ENCODE results near the gene GPBAR1.
A peak's percentile ranks its signal among the peaks of the same experiment; 100 is the strongest.
"Not testable (repeated sequence)": the region's sequence is repeated elsewhere in the genome, so short reads cannot be mapped to it uniquely, and the experiment has no call there.

GPBAR1 gene

DNA sequence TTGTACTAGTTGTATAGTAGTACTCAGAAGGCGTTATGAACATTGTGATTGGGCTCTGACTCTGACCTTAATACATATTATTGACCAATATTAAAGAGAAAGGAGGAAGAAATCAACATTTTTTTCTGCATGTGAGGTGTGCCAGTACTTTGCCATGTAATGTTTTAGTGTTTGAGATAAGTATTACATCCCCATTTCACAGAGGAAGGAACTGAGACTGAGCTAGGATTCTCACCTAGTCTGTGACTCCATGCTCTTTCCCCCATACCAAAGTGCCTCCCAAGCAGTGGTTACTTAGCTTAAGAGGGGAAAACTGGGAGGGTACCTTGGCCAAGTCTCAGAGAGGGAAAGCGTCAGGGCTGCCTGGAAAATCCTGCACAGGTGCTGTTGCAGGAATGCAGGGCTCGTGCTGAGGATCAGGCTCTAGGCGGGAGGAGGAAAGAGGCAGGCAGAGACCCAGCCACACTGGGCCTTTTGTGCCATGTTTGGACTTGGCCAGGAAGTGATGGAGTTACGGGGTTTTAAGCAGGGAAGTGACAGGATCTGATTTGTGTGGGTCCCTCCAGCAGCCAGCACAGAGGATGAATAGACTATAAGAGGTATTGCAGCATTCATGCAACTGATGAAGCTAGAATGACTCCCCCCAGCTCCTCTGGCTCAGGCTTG, 11.2 kb downstream of the GPBAR1 start:
- Histone ChIP-seq H3K36me3 (ENCODE audit: control insufficient read depth, insufficient read depth, low read length) (peaks cover 38% of the 10 kb centered on the region), H3K9ac (ENCODE audit: low read depth, low read length) (no peak overlapping the region), H3K4me3 (ENCODE audit: low read depth, low read length) (no peak overlapping the region), H3K9me3 (ENCODE audit: control insufficient read depth, insufficient read depth, low read length) (no peaks in the 10 kb centered on the region), H3K27me3 (ENCODE audit: control insufficient read depth, insufficient read depth, low read length) (no peaks in the 10 kb centered on the region), H3K4me1 (ENCODE audit: control insufficient read depth, insufficient read depth, low read length) (peaks cover 3% of the 10 kb centered on the region)

- Histone ChIP-seq H3K9me3 (ENCODE audit: control insufficient read depth, insufficient read depth, low read length) (no peaks in the 10 kb centered on the region), H3K4me1 (ENCODE audit: control insufficient read depth, insufficient read depth, low read length) (peaks cover 3% of the 10 kb centered on the region), H3K4me3 (ENCODE audit: low read depth, low read length) (no peak overlapping the region), H3K9ac (ENCODE audit: low read depth, low read length) (no peak overlapping the region), H3K36me3 (ENCODE audit: control insufficient read depth, insufficient read depth, low read length) (peaks cover 33% of the 10 kb centered on the region), H3K27me3 (ENCODE audit: control insufficient read depth, insufficient read depth, low read length) (no peaks in the 10 kb centered on the region)
Observed at GRCh38 chr2:218272531-218273212, 11.9 kb downstream of the GPBAR1 start.

DNA sequence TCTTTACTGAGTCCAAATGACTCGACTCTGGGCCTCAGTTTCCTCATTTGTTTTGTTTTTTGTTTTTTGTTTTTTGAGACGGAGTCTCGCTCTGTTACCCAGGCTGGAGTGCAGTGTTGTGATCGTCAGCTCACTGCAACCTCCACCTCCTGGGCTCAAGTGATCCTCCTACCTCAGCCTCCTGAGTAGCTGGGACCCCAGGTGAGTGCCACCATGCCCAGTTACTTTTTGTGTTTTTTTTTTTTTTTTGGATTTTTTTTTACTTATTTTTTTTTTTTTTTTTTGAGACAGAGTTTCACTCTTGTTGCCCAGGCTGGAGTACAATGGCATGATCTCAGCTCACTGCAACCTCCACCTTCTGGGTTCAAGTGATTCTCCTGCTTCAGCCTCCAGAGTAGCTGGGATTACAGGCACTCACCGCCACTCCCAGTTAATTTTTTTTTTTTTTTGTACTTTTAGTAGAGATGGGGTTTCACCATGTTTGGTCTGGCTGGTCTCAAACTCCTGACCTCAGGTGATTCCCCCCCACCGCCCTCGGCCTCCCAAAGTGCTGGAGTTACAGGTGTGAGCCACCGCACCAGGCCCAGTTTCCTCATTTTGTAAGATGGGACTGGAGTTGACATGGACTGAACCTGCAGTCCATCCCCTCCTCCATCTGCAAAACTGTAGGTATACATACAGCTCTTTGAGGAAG, 12.5 kb downstream of the GPBAR1 start:
- peaks cover 32% of the 10 kb centered on the region for H3K36me3 ChIP-seq (ENCODE audit: control insufficient read depth, insufficient read depth, low read length)
- H3K27me3 ChIP-seq (ENCODE audit: control insufficient read depth, insufficient read depth, low read length); H3K9ac ChIP-seq (ENCODE audit: low read depth, low read length); H3K4me3 ChIP-seq (ENCODE audit: low read depth, low read length); H3K9me3 ChIP-seq (ENCODE audit: control insufficient read depth, insufficient read depth, low read length); H3K4me1 ChIP-seq (ENCODE audit: control insufficient read depth, insufficient read depth, low read length): not testable (repeated sequence)

DNA sequence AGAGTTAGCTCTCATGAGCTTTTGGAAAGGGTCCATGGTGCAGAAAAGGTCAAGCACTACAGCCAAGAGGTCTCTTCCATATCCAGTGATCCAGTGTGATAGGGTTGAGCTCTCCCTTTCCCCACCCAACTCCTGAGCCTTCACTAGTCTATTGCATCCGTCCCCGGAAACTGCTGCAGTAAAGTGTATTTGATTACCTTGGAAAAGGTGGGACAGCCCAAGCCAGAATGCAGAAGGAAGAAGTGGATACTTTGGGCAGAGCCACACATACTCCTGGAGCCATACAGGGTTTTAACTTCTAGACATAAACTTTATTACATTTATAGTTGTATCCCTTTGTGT, 13.1 kb downstream of the GPBAR1 start:
- Histone ChIP-seq H3K4me3 (ENCODE audit: low read depth, low read length) (no peak overlapping the region), H3K4me1 (ENCODE audit: control insufficient read depth, insufficient read depth, low read length) (peaks cover 3% of the 10 kb centered on the region), H3K27me3 (ENCODE audit: control insufficient read depth, insufficient read depth, low read length) (no peaks in the 10 kb centered on the region), H3K9ac (ENCODE audit: low read depth, low read length) (no peak overlapping the region), H3K36me3 (ENCODE audit: control insufficient read depth, insufficient read depth, low read length) (peaks cover 36% of the 10 kb centered on the region), H3K9me3 (ENCODE audit: control insufficient read depth, insufficient read depth, low read length) (no peaks in the 10 kb centered on the region)

- Histone ChIP-seq H3K4me3 (ENCODE audit: low read depth, low read length) (no peak overlapping the region), H3K9me3 (ENCODE audit: control insufficient read depth, insufficient read depth, low read length) (no peaks in the 10 kb centered on the region), H3K9ac (ENCODE audit: low read depth, low read length) (no peak overlapping the region), H3K27me3 (ENCODE audit: control insufficient read depth, insufficient read depth, low read length) (no peaks in the 10 kb centered on the region), H3K36me3 (ENCODE audit: control insufficient read depth, insufficient read depth, low read length) (peaks cover 40% of the 10 kb centered on the region), H3K4me1 (ENCODE audit: control insufficient read depth, insufficient read depth, low read length) (no peaks in the 10 kb centered on the region)
Observed at GRCh38 chr2:218274586-218274985, 13.8 kb downstream of the GPBAR1 start.

DNA sequence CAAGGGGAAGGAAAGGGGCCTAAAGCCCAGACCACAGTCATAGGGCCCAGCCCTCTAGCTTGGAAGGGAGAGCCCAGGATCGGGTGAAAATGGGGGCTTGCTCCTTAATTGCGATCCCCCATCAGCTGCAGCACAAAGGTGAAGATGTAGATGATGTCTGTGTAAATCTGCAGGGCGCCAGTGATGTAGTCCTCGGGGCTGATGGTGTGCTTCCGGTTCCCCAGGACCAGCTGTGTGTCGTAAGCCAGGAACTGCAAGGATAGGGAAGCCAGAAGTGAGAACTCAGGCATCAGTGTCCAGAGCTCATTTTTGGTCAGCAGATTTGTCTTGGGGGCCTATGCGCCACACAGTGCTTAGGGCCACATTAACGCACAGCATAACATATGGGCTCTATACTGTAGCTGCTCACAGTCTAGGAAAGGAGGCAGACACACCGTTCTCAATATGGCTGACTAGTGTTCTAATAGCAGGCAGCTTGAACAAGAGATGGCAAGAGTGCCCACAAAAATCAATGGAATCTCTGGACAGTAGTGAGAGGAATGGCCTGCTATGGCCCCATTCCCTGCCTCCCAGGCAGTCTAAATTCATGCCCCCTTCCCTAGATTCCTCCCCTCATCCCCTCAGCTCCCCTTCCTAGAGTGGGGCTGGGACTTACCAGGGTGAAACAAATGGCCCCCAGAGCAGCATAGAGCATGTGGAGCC, 14.7 kb downstream of the GPBAR1 start:
- Histone ChIP-seq H3K36me3 (ENCODE audit: control insufficient read depth, insufficient read depth, low read length) (peaks cover 40% of the 10 kb centered on the region), H3K9me3 (ENCODE audit: control insufficient read depth, insufficient read depth, low read length) (no peaks in the 10 kb centered on the region), H3K4me1 (ENCODE audit: control insufficient read depth, insufficient read depth, low read length) (no peaks in the 10 kb centered on the region), H3K9ac (ENCODE audit: low read depth, low read length) (peak overlapping the region; percentile 24), H3K27me3 (ENCODE audit: control insufficient read depth, insufficient read depth, low read length) (no peaks in the 10 kb centered on the region), H3K4me3 (ENCODE audit: low read depth, low read length) (no peak overlapping the region)

- Histone ChIP-seq H3K9me3 (ENCODE audit: control insufficient read depth, insufficient read depth, low read length) (no peaks in the 10 kb centered on the region), H3K4me1 (ENCODE audit: control insufficient read depth, insufficient read depth, low read length) (no peaks in the 10 kb centered on the region), H3K4me3 (ENCODE audit: low read depth, low read length) (no peak overlapping the region), H3K9ac (ENCODE audit: low read depth, low read length) (no peak overlapping the region), H3K36me3 (ENCODE audit: control insufficient read depth, insufficient read depth, low read length) (peaks cover 40% of the 10 kb centered on the region), H3K27me3 (ENCODE audit: control insufficient read depth, insufficient read depth, low read length) (no peaks in the 10 kb centered on the region)
Observed at GRCh38 chr2:218276986-218277755, 16.4 kb downstream of the GPBAR1 start.

GRCh38 chr2:218277921-218278320, 17.1 kb downstream of the GPBAR1 start:
- Histone ChIP-seq H3K4me3 (ENCODE audit: low read depth, low read length) (no peak overlapping the region), H3K36me3 (ENCODE audit: control insufficient read depth, insufficient read depth, low read length) (peaks cover 40% of the 10 kb centered on the region), H3K4me1 (ENCODE audit: control insufficient read depth, insufficient read depth, low read length) (no peaks in the 10 kb centered on the region), H3K9me3 (ENCODE audit: control insufficient read depth, insufficient read depth, low read length) (no peaks in the 10 kb centered on the region), H3K27me3 (ENCODE audit: control insufficient read depth, insufficient read depth, low read length) (no peaks in the 10 kb centered on the region), H3K9ac (ENCODE audit: low read depth, low read length) (no peak overlapping the region)

DNA sequence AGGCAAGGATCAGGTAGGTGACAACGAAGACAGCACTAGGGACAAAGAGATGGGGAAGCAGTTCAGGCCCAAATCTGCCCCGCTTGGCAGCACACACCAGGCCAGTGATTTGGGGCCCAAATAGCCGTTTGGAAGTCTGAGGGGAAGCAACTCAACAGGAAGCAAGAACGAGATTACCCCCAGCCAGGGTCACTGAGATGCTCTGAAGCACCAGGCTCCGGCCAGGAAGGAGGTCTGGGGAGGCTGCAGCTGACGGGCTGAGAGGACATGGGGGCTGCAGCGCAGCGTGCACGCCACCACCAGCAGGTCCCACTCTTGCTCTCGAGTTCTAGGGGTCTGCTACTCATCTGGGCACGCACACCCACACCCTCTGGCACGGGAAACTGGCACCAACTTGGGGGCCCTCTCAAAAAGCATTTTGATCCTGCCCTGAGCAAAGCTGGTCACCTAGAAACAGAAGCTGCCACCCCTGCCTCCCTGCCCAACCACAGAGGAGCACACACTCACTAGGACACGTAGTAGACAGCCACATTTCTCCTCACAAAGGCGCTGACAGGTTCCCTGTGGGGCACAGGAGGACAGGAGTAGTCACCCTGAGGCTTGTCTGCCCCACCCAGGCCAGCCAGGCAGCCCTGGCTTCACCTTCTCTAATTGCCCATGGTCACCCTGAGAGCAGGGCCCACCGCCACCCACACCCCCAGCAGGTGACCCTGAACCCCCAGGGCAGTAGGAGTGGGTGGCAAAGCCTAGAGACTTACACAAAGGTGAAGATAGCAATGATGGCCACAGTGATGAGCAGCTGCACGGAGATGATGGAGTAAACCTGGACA, 17.9 kb downstream of the GPBAR1 start:
- Histone ChIP-seq H3K36me3 (ENCODE audit: control insufficient read depth, insufficient read depth, low read length) (peaks cover 37% of the 10 kb centered on the region), H3K9me3 (ENCODE audit: control insufficient read depth, insufficient read depth, low read length) (no peaks in the 10 kb centered on the region), H3K9ac (ENCODE audit: low read depth, low read length) (no peak overlapping the region), H3K4me3 (ENCODE audit: low read depth, low read length) (no peak overlapping the region), H3K27me3 (ENCODE audit: control insufficient read depth, insufficient read depth, low read length) (no peaks in the 10 kb centered on the region), H3K4me1 (ENCODE audit: control insufficient read depth, insufficient read depth, low read length) (no peaks in the 10 kb centered on the region)

GRCh38 chr2:218280260-218280870, 19.6 kb downstream of the GPBAR1 start:
- Histone ChIP-seq H3K4me3 (ENCODE audit: low read depth, low read length) (no peak overlapping the region), H3K9ac (ENCODE audit: low read depth, low read length) (no peak overlapping the region), H3K4me1 (ENCODE audit: control insufficient read depth, insufficient read depth, low read length) (no peaks in the 10 kb centered on the region), H3K9me3 (ENCODE audit: control insufficient read depth, insufficient read depth, low read length) (no peaks in the 10 kb centered on the region), H3K27me3 (ENCODE audit: control insufficient read depth, insufficient read depth, low read length) (no peaks in the 10 kb centered on the region), H3K36me3 (ENCODE audit: control insufficient read depth, insufficient read depth, low read length) (peaks cover 21% of the 10 kb centered on the region)
